B cell (primary cell): ENCODE measurements around the gene GRK5. TPM values are rescaled to one million over a fixed set of nuclear protein-coding genes. Genes with fewer than 3 reads are reported as not detected.

Source experiments
- ATAC-seq: fragments of 200-7000 bp; cut with Tn5 transposase; one replicate; pipeline ENCODE4 v1.10.0; 2021; ENCODE audit warnings: low read depth, mild to moderate bottlenecking, moderate number of reproducible peaks, moderate library complexity
- CTCF ChIA-PET: fragments of 350-600 bp; sonication (Branson Sonifier 250); formaldehyde crosslinking; loops from one replicate; lab custom pipeline; 2021; ENCODE audit warnings: antibody characterized with exemption, inconsistent platforms; lab: Charles Lee
- POLR2A ChIA-PET: fragments of 350-600 bp; sonication (Branson Sonifier 250); formaldehyde crosslinking; loops from one replicate; lab custom pipeline; 2021; ENCODE audit warnings: antibody characterized with exemption; lab: Charles Lee
- DNase-seq: peaks from one replicate; pipeline ENCODE4 v3.0.0; 2013
- H2AFZ ChIP-seq: 2 replicates; pipeline ENCODE4 v1.6.1; 2012; ENCODE audit warnings: mild to moderate bottlenecking, low read depth, low read length; ENCODE audit not compliant: insufficient read depth, poor library complexity, severe bottlenecking
- H3K27ac ChIP-seq, 2 donors: 1 replicate in 1 of 2; 2 replicates in 1 of 2; pipeline ENCODE4 v1.5.1; 2012 to 2013; ENCODE audit warnings: low read length in 2 of 2, mild to moderate bottlenecking in 2 of 2, moderate library complexity in 1 of 2
- H3K27me3 ChIP-seq, 4 experiments: fragments of 200-600 bp in 1 of 4; sonication (generic) in 1 of 4; replicated peaks in 1 of 4; 1 replicate in 2 of 4; 2 replicates in 2 of 4; pipeline versions ENCODE4 v1.6.1 to v1.7.0; 2013 to 2016; ENCODE audit warnings: low read length in 3 of 4, mild to moderate bottlenecking in 2 of 4, mixed read lengths in 1 of 4, moderate library complexity in 1 of 4; ENCODE audit not compliant: insufficient read depth in 4 of 4, control insufficient read depth in 3 of 4; ENCODE audit errors: control extremely low read depth in 1 of 4
- H3K36me3 ChIP-seq, 2 experiments: replicated peaks in 1 of 2; 1 replicate in 1 of 2; 2 replicates in 1 of 2; pipeline versions ENCODE4 v1.6.1 to v1.7.1; 2013; ENCODE audit warnings: low read length in 1 of 2; ENCODE audit not compliant: insufficient read depth in 2 of 2, control insufficient read depth in 1 of 2; ENCODE audit errors: control extremely low read depth in 1 of 2, extremely low read depth in 1 of 2
- H3K4me1 ChIP-seq, 2 donors: fragments of 200-600 bp in 1 of 2; sonication (generic) in 1 of 2; 1 replicate in 1 of 2; 2 replicates in 1 of 2; pipeline versions ENCODE4 v1.5.1 to v1.6.1; 2013 to 2017; ENCODE audit warnings: low read length in 2 of 2; ENCODE audit not compliant: control insufficient read depth in 2 of 2, insufficient read depth in 2 of 2
- H3K4me2 ChIP-seq: replicated peaks from 2 replicates; pipeline ENCODE3; 2012; ENCODE audit warnings: mild to moderate bottlenecking, low read depth, low read length; ENCODE audit not compliant: poor library complexity, severe bottlenecking
- H3K4me3 ChIP-seq, 5 experiments: fragments of 200-600 bp in 1 of 5; sonication (generic) in 1 of 5; 1 replicate in 3 of 5; 2 replicates in 2 of 5; pipeline versions ENCODE4 v1.5.1 to v1.7.0; 2011 to 2016; ENCODE audit warnings: low read length in 4 of 5, mild to moderate bottlenecking in 4 of 5, low read depth in 2 of 5, control low read depth in 1 of 5, moderate library complexity in 1 of 5; ENCODE audit not compliant: insufficient read depth in 1 of 5; ENCODE audit errors: control extremely low read depth in 1 of 5, extremely low read depth in 1 of 5
- H3K79me2 ChIP-seq: fragments of 200-600 bp; sonication (generic); one replicate; pipeline ENCODE4 v1.6.0; 2016; ENCODE audit warnings: low read length; ENCODE audit not compliant: control insufficient read depth, insufficient read depth
- H3K9ac ChIP-seq: fragments of 200-600 bp; sonication (generic); 2 replicates; pipeline ENCODE4 v1.6.1; 2017; ENCODE audit warnings: mild to moderate bottlenecking, low read length, moderate library complexity
- H3K9me3 ChIP-seq, 3 donors: one replicate each; pipeline versions ENCODE4 v1.6.1 to v1.7.1; 2013; ENCODE audit warnings: low read length in 2 of 3; ENCODE audit not compliant: control insufficient read depth in 2 of 3, insufficient read depth in 1 of 3; ENCODE audit errors: control extremely low read depth in 1 of 3
- H4K20me1 ChIP-seq: 2 replicates; pipeline ENCODE4 v1.6.0; 2012; ENCODE audit warnings: mild to moderate bottlenecking, low read length; ENCODE audit not compliant: insufficient read depth, control insufficient read depth, poor library complexity, severe bottlenecking
- H3K27ac Mint-ChIP-seq: one replicate; pipeline ENCODE4 v1.8.0; 2021; ENCODE audit warnings: mixed read lengths
- H3K27me3 Mint-ChIP-seq: one replicate; pipeline ENCODE4 v1.8.0; 2021; ENCODE audit warnings: mixed read lengths
- H3K4me1 Mint-ChIP-seq: one replicate; pipeline ENCODE4 v1.8.0; 2021; ENCODE audit warnings: mixed read lengths
- H3K4me3 Mint-ChIP-seq: one replicate; pipeline ENCODE4 v1.8.0; 2021; ENCODE audit warnings: mixed read lengths
- H3K9me3 Mint-ChIP-seq: one replicate; pipeline ENCODE4 v1.8.0; 2022; ENCODE audit warnings: mixed read lengths; ENCODE audit not compliant: insufficient read depth
- EZH2 ChIP-seq: IDR thresholded peaks from 2 replicates; pipeline ENCODE4 v1.6.1; 2012; ENCODE audit warnings: borderline replicate concordance, low read depth, mild to moderate bottlenecking, moderate library complexity, low read length; ENCODE audit not compliant: insufficient read depth, poor library complexity, severe bottlenecking
- WGBS: methylation state at CpG from one replicate; pipeline ENCODE4 v1.1.5; 2013; ENCODE audit warnings: missing lambda C conversion rate; ENCODE audit not compliant: insufficient coverage; 5-methylcytosine and 5-hydroxymethylcytosine counted together
- intact Hi-C: fragments of 100-400 bp; cut with micrococcal nuclease; formaldehyde crosslinking; loops from one replicate; pipeline ENCODE4 v1.10.0; 2022
- polyA plus RNA-seq: library from polyadenylated mRNA; depleted of rRNA; stranded (reverse); fragments of >200 nt; gene quantifications from 2 replicates; pipeline ENCODE4 v1.2.3, GENCODE V29; 2012
- total RNA-seq, 2 donors: library from RNA; stranded (reverse); fragments of 120-200 nt in 1 of 2; gene quantifications; 1 replicate in 1 of 2; 2 replicates in 1 of 2; pipeline versions ENCODE4 v1.2.3 to v1.2.4, GENCODE V29; 2013 to 2022
- TF ChIP-seq, protein P1 (sequence below): fragments of 200-600 bp; IDR thresholded peaks from one replicate; pipeline ENCODE4 v1.8.0; 2022; ENCODE audit warnings: antibody characterized with exemption, mild to moderate bottlenecking

The GRK5 gene
- total and polyA plus RNA-seq, 2 donors (not counting 1 experiment from before 2014, with no cell fraction given), result 21.9 to 54.8 TPM

DNA sequence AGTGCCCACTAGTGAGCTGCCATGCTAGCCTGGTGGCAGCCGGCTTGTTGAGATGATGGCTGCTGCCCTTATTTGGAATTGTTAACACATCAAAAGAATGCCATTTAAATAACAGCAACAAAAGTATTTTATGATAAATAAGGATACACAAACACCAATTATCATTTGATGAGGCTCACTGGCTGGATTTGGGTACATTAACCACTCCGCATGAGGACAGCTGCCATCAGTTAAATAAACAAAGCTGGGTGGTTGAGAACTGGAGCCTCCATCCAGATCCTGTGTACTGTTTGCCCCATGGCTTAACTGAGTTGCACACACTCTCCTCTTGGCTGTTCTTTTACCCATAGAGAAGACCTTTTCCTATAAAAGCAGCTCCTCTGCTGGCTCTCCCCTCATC is 231.3 kb downstream of the GRK5 start:
- Histone ChIP-seq H3K4me3 (no peak overlapping the region), H3K9me3 (peaks cover 0 to 18% (median under 1%) of the 10 kb centered on the region in 3 donors), H3K9ac (no peak overlapping the region), H3K79me2 (no peaks in the 10 kb centered on the region), H3K27ac (no peak overlapping the region), H3K4me2 (no peak overlapping the region), H4K20me1 (no peaks in the 10 kb centered on the region), H3K4me1 (peaks cover 7 to 11% of the 10 kb centered on the region in 2 donors), H3K36me3 (peaks cover 0 to 20% of the 10 kb centered on the region in 2 experiments), H2AFZ (no peak overlapping the region), H3K27me3 (no peaks in the 10 kb centered on the region)
- intact Hi-C loops, result no loop called here
- ATAC-seq (no peak), DNase-seq (no peak)
- Mint-ChIP-seq H3K4me1 (peaks cover 15% of the 10 kb centered on the region), H3K27me3 (no peaks in the 10 kb centered on the region), H3K9me3 (no peaks in the 10 kb centered on the region), H3K27ac (no peak overlapping the region), H3K4me3 (no peak overlapping the region)
- WGBS, result 83% methylated on average over 1 of the region's 2 CpGs
- ChIA-PET CTCF (interaction anchor here (1.0 to 7.6 kb wide), 2 partner anchors 237 to 300 kb away, joined by 3 to 144 read pairs; no protein-coding TSS in a partner anchor), POLR2A (no interaction called here)
- TF ChIP-seq, protein P1, sequence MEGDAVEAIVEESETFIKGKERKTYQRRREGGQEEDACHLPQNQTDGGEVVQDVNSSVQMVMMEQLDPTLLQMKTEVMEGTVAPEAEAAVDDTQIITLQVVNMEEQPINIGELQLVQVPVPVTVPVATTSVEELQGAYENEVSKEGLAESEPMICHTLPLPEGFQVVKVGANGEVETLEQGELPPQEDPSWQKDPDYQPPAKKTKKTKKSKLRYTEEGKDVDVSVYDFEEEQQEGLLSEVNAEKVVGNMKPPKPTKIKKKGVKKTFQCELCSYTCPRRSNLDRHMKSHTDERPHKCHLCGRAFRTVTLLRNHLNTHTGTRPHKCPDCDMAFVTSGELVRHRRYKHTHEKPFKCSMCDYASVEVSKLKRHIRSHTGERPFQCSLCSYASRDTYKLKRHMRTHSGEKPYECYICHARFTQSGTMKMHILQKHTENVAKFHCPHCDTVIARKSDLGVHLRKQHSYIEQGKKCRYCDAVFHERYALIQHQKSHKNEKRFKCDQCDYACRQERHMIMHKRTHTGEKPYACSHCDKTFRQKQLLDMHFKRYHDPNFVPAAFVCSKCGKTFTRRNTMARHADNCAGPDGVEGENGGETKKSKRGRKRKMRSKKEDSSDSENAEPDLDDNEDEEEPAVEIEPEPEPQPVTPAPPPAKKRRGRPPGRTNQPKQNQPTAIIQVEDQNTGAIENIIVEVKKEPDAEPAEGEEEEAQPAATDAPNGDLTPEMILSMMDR, result no peak
- no peak for TF ChIP-seq EZH2

GRCh38 chr10:119439922-119440321 is 232.6 kb downstream of the GRK5 start:
- WGBS, result no CpG with 5 or more reads among the region's 5 CpGs
- intact Hi-C loops, result no loop called here
- Histone ChIP-seq H3K4me1 (peaks cover 7 to 11% of the 10 kb centered on the region in 2 donors), H3K9me3 (peaks cover 0 to 10% (median 0%) of the 10 kb centered on the region in 3 donors), H3K79me2 (no peaks in the 10 kb centered on the region), H3K27ac (no peak overlapping the region), H3K4me3 (no peak overlapping the region), H3K36me3 (peaks cover 0 to 17% of the 10 kb centered on the region in 2 experiments), H3K9ac (no peak overlapping the region), H2AFZ (no peak overlapping the region), H4K20me1 (no peaks in the 10 kb centered on the region), H3K27me3 (no peaks in the 10 kb centered on the region), H3K4me2 (no peak overlapping the region)
- no peaks in the 10 kb centered on the region for H3K9me3 Mint-ChIP-seq
- H3K4me3 Mint-ChIP-seq, result no peak overlapping the region
- no peak for ATAC-seq
- H3K27me3 Mint-ChIP-seq, result no peaks in the 10 kb centered on the region
- ChIA-PET CTCF (interaction anchor here (0.7 to 7.6 kb wide), 2 partner anchors 238 to 291 kb away, joined by 3 to 144 read pairs; no protein-coding TSS in a partner anchor), POLR2A (interaction anchor here (0.7 kb wide), 1 partner anchor 157 kb away, joined by 5 read pairs; no protein-coding TSS in a partner anchor)
- no peak for DNase-seq
- no peak overlapping the region for H3K27ac Mint-ChIP-seq
- no peak for TF ChIP-seq EZH2
- TF ChIP-seq, protein P1, result no peak
- peaks cover 15% of the 10 kb centered on the region for H3K4me1 Mint-ChIP-seq
